Hematopoietic multipotent progenitor cell treated with erythropoietin and hydrocortisone succinate and interleukin-3 and kit ligand, for 6 days (in vitro differentiated cells): ENCODE measurements around the gene MGAT4A.
"Not testable (repeated sequence)": the region's sequence is repeated elsewhere in the genome, so short reads cannot be mapped to it uniquely, and the experiment has no call there.

Experiments used
- DNase-seq: peaks from one replicate; pipeline ENCODE4 v3.0.0-alpha.2; 2015

MGAT4A gene

GRCh38 chr2:98598781-98599428 is 132.0 kb downstream of the MGAT4A start:
- no peak for DNase-seq

- DNase-seq = not testable (repeated sequence)
These were observed 136.3 kb downstream of the MGAT4A start for GRCh38 chr2:98594665-98595064.

- no peak for DNase-seq
These were observed 138.4 kb downstream of the MGAT4A start for GRCh38 chr2:98592565-98592964.

GRCh38 chr2:98589489-98589888 is 141.4 kb downstream of the MGAT4A start:
- no peak for DNase-seq

- no peak for DNase-seq
These were observed 142.0 kb downstream of the MGAT4A start for GRCh38 chr2:98588880-98589431.

- DNase-seq = no peak
These were observed 144.3 kb downstream of the MGAT4A start for GRCh38 chr2:98586551-98587140.

- no peak for DNase-seq
These were observed 145.5 kb downstream of the MGAT4A start for GRCh38 chr2:98585386-98585785.

- no peak for DNase-seq
These were observed 146.9 kb downstream of the MGAT4A start for GRCh38 chr2:98583816-98584618.

- DNase-seq = no peak
These were observed 147.7 kb downstream of the MGAT4A start for GRCh38 chr2:98583276-98583675.

- no peak for DNase-seq
These were observed 148.4 kb downstream of the MGAT4A start for GRCh38 chr2:98582523-98582922.

- no peak for DNase-seq
These were observed 150.2 kb downstream of the MGAT4A start for GRCh38 chr2:98580656-98581284.

- no peak for DNase-seq
These were observed 151.0 kb downstream of the MGAT4A start for GRCh38 chr2:98579926-98580325.

GRCh38 chr2:98578231-98578630 is 152.7 kb downstream of the MGAT4A start:
- DNase-seq = no peak

GRCh38 chr2:98577313-98577712 is 153.6 kb downstream of the MGAT4A start:
- no peak for DNase-seq

GRCh38 chr2:98576666-98577312 is 154.1 kb downstream of the MGAT4A start:
- DNase-seq = no peak

- DNase-seq = no peak
These were observed 157.5 kb downstream of the MGAT4A start for GRCh38 chr2:98573426-98573825.

- DNase-seq = no peak
These were observed 158.3 kb downstream of the MGAT4A start for GRCh38 chr2:98572676-98573075.

- no peak for DNase-seq
These were observed 158.7 kb downstream of the MGAT4A start for GRCh38 chr2:98572211-98572610.

- DNase-seq = no peak
These were observed 159.1 kb downstream of the MGAT4A start for GRCh38 chr2:98571796-98572195.

- DNase-seq = no peak
These were observed 159.7 kb downstream of the MGAT4A start for GRCh38 chr2:98571121-98571701.

GRCh38 chr2:98570356-98570755 is 160.6 kb downstream of the MGAT4A start:
- DNase-seq = no peak

GRCh38 chr2:98569915-98570314 is 161.0 kb downstream of the MGAT4A start:
- DNase-seq = no peak
